Sigmoid colon (tissue), 4 donors: ENCODE data around the gene NIPSNAP2.

ENCODE experiments used
- CTCF ChIP-seq, 4 experiments: fragments of 450-650 bp in 3 of 4; fragments of 200-600 bp in 1 of 4; IDR thresholded peaks; one replicate each; pipeline ENCODE4 v1.5.1; 2016 to 2019; ENCODE audit warnings: antibody characterized with exemption in 4 of 4, mild to moderate bottlenecking in 3 of 4, moderate library complexity in 2 of 4
- POLR2AphosphoS5 ChIP-seq, 4 donors: sonication (generic); formaldehyde crosslinking; IDR thresholded peaks; one replicate each; pipeline ENCODE4 v1.6.1; 2017; ENCODE audit warnings: antibody characterized with exemption in 4 of 4

GRCh38 chr7:56007167-56007652, 42.8 kb downstream of the NIPSNAP2 start:
- TF ChIP-seq CTCF (IDR thresholded peaks at IDR 0.05) (no peak), POLR2AphosphoS5 (IDR thresholded peaks at IDR 0.05) (no peak)
